NCI-H82 treated with DMSO at 0.1 percent for 48 hours (cell line): ENCODE data around the gene BAIAP2L1.

Experiments
- DNase-seq: peaks from one replicate; lab custom pipeline; 2025; ENCODE audit not compliant: unreplicated experiment; lab: John Stamatoyannopoulos, UW

Gene BAIAP2L1

DNA sequence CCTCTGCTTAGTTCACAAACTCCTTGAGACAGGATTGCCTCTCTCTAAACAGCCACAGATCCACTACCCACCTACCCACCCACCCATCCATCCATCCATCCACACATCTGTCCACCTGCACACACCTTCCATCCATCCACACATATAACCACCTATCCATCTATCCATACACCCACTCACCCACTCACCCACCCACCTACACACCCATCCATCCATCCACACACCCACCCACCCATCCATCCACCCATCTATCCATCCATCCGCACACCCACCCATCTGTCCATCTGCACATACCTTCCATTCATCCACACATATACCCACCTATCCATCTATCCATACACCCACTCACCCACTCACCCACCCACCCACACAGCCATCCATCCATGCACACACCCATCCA, 158.5 kb downstream of the BAIAP2L1 start:
- DNase-seq = no peak

DNA sequence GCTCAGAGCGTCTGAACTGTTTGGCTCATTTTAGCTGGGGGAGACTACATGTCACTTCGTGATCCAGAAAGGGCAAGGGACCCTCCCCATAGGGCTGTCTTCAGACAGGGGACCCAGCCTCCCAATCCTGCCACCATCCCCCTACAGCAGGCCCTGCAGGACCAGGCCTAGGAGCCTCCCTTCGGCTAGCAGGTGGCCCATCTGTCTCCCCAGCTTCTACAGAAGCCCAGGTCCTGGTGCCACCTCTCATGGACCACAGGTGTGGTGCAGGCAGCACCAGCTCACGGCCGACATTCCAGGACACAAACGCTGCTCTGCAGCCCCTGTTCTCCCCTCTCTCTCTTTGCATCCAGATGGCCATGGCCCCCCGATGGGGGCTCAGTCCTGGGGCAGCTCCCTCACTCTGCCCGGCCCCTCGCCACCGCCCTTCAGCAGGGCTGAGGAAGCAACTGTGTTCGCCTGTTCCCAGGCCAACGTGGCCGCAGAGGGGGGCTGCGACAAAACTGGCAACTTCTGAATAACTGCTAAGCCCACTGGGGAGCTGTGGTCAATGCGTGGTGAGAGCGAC, 159.1 kb downstream of the BAIAP2L1 start:
- no peak for DNase-seq
